ENCODE data around the gene STARD13.

Gene STARD13

GRCh38 chr13:33119856-33120543 lies 165.6 kb downstream of the STARD13 start:
- peak overlapping the region; percentile 83 for H3K27ac ChIP-seq
- TF ChIP-seq ZFX (IDR thresholded peaks at IDR 0.05; ENCODE audit: borderline replicate concordance) (no peak), CTCF (IDR thresholded peaks at IDR 0.05) (no peak)

- peak overlapping the region; percentile 83 for H3K27ac ChIP-seq
- TF ChIP-seq ZFX (IDR thresholded peaks at IDR 0.05; ENCODE audit: borderline replicate concordance), result no peak
- peak; percentile 38 for TF ChIP-seq CTCF (IDR thresholded peaks at IDR 0.05)
Measured at GRCh38 chr13:33119022-33119781, 166.4 kb downstream of the STARD13 start.

GRCh38 chr13:33116321-33117010 lies 169.1 kb downstream of the STARD13 start:
- peak overlapping the region; percentile 85 for H3K27ac ChIP-seq
- TF ChIP-seq ZFX (IDR thresholded peaks at IDR 0.05; ENCODE audit: borderline replicate concordance) (no peak), CTCF (IDR thresholded peaks at IDR 0.05) (no peak)

GRCh38 chr13:33115274-33115673 lies 170.3 kb downstream of the STARD13 start:
- H3K27ac ChIP-seq, result peak overlapping the region; percentile 85
- TF ChIP-seq CTCF (IDR thresholded peaks at IDR 0.05) (no peak), ZFX (IDR thresholded peaks at IDR 0.05; ENCODE audit: borderline replicate concordance) (no peak)

- TF ChIP-seq CTCF (IDR thresholded peaks at IDR 0.05), result no peak
- TF ChIP-seq ZFX (IDR thresholded peaks at IDR 0.05; ENCODE audit: borderline replicate concordance), result no peak
- no peak overlapping the region for H3K27ac ChIP-seq
Measured at GRCh38 chr13:33114146-33114545, 171.4 kb downstream of the STARD13 start.

GRCh38 chr13:33112766-33113165 lies 172.8 kb downstream of the STARD13 start:
- no peak overlapping the region for H3K27ac ChIP-seq
- no peak for TF ChIP-seq ZFX (IDR thresholded peaks at IDR 0.05; ENCODE audit: borderline replicate concordance)
- TF ChIP-seq CTCF (IDR thresholded peaks at IDR 0.05), result no peak
